Measurements from ENCODE around the gene SLIT1. TPM values are rescaled to one million over a fixed set of nuclear protein-coding genes. Genes with fewer than 3 reads are reported as not detected.

Gene SLIT1
- total RNA-seq, 1 experiment from 2014 or later = 0.03 TPM

DNA sequence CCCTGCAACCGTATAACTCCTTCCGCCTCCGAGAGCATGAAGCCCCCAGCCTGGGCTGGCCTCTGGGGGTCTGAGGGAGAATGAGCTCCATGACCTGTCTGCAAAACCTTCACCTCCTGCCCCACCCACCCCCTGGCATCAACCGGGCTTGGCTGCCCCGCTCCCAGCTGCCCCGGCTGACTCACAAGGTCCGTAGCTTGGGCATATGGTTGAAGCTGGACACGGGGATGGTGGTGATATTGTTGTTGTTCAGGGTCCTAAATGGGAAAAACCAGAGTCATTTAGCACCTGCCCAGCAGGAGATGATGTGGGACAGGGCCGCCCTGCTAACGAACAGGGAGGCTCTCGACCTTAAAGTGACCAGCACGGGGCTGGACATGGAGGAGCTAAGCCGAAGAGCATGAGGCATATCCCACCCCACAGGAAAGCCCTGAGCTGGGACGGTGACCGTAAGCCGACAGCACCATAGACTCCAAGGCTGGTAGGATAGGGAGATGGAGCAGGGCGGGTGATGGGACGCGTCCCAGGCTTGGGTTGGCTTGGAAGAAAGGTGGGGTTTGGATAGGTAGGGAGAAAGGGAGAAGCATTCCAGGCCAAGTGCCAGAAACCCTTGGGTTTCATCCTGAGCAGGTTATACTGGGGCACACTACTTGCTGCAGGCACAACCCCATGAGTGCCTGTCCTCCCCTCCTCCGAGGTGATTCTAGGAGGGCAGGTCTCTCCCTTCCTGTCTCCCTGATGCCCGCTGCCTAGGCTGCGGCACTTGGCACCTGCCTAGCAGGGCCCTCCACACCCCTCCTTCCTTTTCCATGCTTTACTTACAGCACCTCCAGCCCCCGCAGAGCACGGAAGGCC is 121.5 kb downstream of the SLIT1 start:
- in situ Hi-C loops (cut with HindIII; ENCODE audit: low pct_unique_long_range_greater_than_20kb, low sequenced_read_pairs) = no loop called here
- no peak for DNase-seq (ENCODE audit: low read depth)

DNA sequence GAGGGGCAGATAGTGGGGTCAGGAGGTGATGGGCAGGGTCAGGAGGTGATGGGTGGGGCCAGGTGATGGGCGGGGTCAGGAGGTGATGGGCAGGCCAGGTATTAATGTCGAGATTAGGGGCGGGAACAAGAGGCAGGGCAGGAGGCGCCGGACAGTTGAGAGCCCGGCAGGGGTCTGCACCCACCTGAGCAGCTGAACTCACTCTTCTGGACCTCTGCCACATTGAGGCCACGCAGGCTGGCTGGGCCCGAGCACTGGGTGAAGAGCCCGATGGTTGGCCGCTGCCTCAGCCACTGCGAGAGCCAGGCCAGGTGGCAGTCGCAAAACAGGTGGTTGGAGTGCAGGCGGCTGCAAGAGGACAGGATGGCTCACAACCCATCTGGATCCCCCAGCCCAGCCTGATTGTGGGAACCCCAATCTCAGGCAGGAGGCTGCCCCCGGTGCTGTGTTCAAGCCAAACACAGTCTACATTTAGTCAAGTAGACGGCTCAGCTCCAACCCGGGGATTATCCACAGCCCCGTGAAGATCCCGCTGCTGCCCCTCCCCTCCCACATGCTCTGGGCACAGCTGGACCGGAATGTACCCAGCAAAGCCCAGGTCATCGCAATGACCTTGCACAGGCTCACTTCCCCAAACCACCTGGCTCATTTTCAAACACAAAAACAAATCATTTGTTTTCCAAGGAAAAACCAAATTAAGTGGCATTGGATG is 122.3 kb downstream of the SLIT1 start:
- DNase-seq (ENCODE audit: low read depth) = no peak
- in situ Hi-C loops (cut with HindIII; ENCODE audit: low pct_unique_long_range_greater_than_20kb, low sequenced_read_pairs) = no loop called here

DNA sequence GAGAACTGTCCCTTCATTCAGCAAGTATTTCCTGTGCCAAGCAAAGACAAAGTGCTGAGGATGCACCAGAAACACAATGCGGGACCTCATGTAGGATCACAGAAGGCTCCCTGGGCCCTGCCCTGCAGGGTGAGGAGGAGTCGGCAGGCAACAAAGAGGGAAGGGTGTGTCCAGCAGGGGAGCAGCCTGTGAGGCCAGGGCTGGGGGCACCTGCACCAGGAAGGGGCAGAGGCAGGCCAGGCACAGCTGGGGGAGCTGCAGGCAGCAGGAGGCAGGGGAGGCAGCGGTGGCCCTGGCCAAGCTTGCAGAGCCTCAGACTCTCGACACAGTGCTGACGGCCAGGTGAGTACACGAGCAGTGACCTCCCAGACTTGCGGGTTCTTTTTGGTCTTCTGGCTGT is 123.3 kb downstream of the SLIT1 start:
- in situ Hi-C loops (cut with HindIII; ENCODE audit: low pct_unique_long_range_greater_than_20kb, low sequenced_read_pairs) = no loop called here
- DNase-seq (ENCODE audit: low read depth) = no peak

DNA sequence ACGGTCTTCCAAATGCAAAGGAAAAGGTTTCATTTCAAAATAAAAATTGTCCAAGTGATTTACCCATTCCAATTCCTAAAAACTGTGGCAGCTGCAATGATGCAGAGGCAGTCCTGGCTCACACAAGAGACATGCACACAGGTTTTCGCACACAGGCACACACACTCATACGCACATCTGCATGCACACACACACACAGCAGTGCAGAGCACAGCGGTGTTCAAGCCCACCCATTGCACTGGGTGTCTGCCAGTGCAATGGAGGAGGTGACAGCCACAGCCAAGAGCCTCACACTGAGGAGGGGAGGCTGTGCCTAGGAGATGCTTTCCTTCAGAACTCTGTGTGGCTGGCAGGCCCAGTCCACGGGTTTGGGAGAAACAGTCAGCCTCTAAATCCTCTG is 123.7 kb downstream of the SLIT1 start:
- in situ Hi-C loops (cut with HindIII; ENCODE audit: low pct_unique_long_range_greater_than_20kb, low sequenced_read_pairs) = no loop called here
- DNase-seq (ENCODE audit: low read depth) = no peak

DNA sequence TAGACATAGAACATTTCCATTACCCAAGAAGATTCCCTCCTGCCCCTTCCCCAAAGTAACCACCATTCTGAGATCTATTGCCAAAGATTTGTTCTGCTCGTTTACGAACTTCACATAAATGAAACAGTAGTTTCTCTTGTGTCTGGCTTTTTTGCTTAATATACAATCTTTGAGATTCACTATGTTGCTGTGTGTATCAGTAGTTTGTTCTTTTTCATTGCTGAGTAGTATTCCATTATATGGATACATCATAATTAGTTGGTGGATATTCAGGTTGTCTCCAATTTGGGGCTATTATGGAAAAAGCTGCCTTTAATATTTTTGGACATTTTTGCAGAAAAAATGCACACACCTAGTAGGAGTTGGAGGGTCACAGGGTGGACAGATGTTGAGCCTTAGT is 124.3 kb downstream of the SLIT1 start:
- in situ Hi-C loops (cut with HindIII; ENCODE audit: low pct_unique_long_range_greater_than_20kb, low sequenced_read_pairs) = no loop called here
- no peak for DNase-seq (ENCODE audit: low read depth)

DNA sequence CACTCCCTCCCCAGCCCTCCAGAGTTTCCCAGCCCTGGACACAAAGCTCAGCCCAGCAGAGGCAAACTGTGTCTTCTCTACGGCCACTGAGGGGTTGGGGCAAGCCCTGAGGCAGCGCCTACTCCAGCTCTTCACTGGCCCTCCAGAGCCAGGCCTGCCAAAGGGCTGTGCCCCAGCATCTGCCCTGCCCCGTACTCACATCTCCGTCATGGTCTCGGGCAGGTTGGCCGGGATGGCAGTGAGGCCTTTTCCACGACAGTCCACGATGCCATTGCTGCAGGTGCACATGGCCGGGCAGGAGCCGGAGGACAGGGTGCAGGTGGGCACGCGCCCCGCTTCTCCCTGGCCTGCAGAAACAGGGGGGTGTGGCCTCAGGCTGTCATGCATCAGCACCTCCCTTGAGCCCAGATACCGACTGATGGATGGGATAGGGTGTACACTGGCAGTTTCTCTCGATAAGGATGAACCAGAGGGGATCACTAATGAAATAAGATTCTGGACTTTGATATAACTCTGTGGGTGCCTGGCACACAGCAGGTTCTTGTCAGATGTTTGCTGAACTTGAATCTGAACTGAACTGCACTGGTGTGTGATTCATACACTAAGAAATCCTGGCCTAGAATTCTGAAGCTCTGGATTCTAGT is 125.2 kb downstream of the SLIT1 start:
- in situ Hi-C loops (cut with HindIII; ENCODE audit: low pct_unique_long_range_greater_than_20kb, low sequenced_read_pairs) = no loop called here
- DNase-seq (ENCODE audit: low read depth) = no peak

DNA sequence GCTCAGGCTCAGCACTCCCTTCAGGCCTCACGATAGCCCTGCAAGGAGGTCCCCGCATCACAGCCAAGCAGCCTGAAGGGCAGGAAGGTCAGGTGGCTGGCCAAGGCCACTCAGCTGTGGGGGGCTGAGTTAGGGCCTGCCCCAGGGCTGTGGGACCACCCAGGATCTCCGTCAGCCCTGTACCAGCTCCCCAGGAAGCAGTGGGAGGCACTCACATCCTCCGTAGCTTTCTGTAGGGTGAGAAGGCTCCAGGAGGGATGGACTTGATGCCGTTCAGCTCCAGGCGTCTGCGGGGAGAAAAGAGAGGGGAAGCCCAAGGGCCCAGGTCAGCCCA is 125.9 kb downstream of the SLIT1 start:
- in situ Hi-C loops (cut with HindIII; ENCODE audit: low pct_unique_long_range_greater_than_20kb, low sequenced_read_pairs) = no loop called here
- no peak for DNase-seq (ENCODE audit: low read depth)

DNA sequence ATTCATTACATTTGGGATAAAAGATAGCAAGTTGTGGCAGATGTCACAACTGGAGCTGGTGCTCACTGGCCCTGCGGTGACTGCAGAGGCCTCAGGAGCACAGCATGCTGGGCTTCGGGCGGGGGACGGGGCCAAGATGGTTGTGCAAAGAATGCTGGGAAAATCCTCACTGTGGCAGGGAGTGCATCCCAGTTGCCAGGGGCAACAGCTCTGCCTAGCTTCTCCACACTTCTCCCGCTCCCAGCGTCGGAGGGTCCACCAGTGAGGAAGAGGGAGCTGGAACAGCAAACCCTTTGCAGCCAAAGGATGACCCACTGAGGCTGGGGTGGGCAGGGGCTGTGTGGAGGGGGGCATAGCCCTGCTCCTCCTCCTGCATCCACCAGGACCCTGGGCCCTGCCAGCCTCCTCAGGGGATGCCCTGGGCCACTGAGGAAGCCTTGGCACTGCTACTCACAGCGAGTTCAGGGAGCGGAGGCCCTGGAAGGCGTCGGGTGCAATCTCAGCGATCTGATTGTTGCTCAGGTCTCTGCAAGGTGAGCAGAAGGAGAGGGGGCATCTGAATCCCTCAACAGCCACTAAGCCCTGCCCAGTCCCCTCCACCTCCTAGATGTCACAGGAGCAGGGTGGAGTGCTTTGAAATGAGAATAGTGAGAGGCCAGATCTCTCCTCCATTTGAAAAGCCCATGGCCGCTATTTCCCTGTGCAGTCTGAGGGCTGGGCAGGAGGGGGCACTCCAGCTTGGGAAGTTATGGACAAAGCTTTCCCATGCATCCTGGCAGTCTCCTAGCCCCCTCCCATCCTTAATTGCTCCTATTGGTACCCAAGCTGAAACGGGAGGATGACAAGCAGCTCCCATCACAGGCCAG is 126.5 kb downstream of the SLIT1 start:
- in situ Hi-C loops (cut with HindIII; ENCODE audit: low pct_unique_long_range_greater_than_20kb, low sequenced_read_pairs) = no loop called here
- DNase-seq (ENCODE audit: low read depth) = no peak

DNA sequence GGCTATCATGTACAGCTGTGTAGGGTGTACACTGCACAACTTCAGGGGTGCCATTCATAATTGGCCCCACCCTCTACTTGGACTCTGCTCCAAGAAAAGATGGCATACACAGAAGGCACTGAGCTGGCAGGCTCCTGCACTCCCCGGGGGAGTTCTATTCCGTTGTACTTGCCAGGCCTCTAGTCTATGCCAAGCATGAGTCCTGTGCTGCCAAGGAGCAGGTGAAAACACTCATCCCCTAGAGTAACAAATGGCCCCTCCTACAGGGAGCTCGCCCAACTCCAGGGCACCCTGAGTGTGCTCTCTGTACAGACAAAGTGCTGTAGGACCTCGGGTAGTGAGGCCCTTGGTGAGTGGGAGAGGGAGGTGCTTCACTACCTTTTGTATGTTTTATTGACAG is 127.2 kb downstream of the SLIT1 start:
- in situ Hi-C loops (cut with HindIII; ENCODE audit: low pct_unique_long_range_greater_than_20kb, low sequenced_read_pairs) = no loop called here
- DNase-seq (ENCODE audit: low read depth) = no peak

DNA sequence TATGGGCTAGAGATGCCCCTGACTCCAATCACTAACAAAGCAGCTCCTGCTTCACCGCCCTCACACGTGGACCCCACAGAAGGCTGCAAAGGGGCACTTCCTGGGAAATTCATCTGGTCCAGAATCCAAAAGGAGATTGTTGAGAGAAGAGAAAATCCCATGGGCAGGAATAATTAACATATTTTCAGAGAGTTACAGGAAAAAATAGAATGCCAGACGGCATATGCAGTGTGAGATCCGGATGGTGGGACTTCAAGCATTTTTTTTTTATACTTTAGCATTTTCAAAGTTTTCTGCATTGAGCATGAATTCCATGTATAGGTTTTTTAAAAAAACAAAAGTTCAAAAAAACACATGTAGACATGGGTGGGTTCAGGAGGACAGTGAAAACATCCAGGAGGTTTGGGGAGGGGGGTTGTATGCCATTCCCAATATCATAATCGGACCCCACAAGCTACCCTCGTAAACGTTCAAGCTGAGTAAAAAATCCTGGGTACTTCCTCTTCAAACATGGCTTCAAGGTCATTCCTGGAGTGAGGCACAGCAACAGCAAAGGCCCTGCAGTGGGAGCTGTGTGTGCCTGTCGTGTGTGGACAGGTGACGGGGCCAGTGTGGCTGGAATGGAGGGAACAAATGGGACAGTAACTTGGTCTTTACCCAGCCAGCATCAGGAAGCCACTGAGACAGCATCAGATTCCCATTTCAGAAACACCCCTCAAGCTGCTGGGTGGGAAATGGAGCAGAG is 128.1 kb downstream of the SLIT1 start:
- in situ Hi-C loops (cut with HindIII; ENCODE audit: low pct_unique_long_range_greater_than_20kb, low sequenced_read_pairs) = no loop called here
- no peak for DNase-seq (ENCODE audit: low read depth)

DNA sequence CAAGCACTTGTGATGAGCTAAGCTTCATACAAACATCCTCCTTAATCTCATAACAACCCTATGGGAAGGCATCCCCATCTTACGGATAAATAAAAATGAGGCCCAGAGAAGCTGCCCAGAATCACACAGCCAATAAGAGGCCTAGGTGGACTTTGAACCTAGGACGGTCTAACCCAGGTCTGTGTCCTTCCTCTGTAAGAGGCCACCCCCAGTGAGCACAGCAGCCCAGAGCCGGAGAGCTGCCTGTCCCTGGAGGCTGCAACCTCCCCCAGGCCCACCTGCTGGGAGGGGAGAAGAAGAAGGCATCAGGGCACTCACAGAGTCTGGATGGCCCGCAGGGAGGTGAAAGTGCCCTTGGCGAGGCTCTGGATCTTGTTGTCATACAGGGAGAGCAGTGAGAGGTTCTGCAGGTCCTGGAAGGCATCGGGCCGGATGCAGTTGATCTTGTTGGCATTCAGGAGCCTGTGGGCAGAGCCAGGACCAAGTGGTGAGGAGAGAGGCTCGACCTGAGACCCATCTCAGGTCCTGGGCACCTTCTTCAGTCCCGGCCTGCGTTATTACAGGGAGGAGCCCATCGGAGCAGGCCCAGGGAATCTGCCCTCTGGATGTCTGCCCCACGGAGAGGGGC is 129.6 kb downstream of the SLIT1 start:
- in situ Hi-C loops (cut with HindIII; ENCODE audit: low pct_unique_long_range_greater_than_20kb, low sequenced_read_pairs) = no loop called here

DNA sequence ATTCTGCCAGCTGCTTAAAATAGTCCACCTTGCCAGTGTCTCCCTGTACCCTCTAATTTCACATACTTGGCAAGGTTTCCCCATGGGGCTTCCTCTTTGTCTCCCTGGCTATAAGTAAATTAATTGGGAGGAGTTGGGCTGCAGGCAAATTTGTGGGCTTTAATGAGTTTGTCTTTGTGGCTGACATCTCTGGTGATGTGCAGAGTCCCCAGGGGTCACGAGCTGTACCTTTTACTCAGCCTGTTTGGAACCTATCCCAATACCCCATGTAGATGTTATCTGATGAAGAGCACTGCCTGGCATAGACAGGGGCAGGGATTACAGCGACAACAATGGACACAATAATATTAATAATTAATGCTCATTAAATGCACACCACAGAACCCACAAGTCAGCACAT is 132.5 kb downstream of the SLIT1 start:
- no peak for DNase-seq (ENCODE audit: low read depth)
- in situ Hi-C loops (cut with HindIII; ENCODE audit: low pct_unique_long_range_greater_than_20kb, low sequenced_read_pairs) = no loop called here

More for the DNA sequence above, 129.6 kb downstream of the SLIT1 start:
- no peak for DNase-seq (ENCODE audit: low read depth)

DNA sequence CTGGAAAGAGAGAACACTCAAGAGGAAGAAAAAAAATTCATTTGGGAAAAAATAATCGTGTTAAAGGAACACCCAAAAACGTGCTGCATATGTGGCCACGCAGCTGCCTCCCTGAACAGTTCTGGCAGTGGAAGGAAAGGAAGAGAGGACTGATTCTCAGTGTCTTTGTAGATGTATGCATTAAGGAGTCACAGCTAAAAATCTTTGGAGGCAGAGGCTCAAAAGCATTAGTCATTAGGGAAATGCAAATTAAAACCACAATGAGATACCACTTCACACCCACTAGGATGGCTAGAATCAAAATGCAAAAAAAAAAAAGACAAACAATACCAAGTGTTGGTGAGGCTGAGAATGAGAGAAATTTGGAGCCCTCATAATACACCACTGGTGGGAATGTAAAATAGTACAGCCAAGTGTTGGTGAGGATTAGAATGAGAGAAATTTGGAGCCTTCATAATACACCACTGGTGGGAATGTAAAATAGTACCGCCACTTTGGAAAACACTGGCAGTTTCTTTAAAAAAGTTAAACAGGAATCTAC is 134.7 kb downstream of the SLIT1 start:
- no peak for DNase-seq (ENCODE audit: low read depth)
- in situ Hi-C loops (cut with HindIII; ENCODE audit: low pct_unique_long_range_greater_than_20kb, low sequenced_read_pairs) = no loop called here

DNA sequence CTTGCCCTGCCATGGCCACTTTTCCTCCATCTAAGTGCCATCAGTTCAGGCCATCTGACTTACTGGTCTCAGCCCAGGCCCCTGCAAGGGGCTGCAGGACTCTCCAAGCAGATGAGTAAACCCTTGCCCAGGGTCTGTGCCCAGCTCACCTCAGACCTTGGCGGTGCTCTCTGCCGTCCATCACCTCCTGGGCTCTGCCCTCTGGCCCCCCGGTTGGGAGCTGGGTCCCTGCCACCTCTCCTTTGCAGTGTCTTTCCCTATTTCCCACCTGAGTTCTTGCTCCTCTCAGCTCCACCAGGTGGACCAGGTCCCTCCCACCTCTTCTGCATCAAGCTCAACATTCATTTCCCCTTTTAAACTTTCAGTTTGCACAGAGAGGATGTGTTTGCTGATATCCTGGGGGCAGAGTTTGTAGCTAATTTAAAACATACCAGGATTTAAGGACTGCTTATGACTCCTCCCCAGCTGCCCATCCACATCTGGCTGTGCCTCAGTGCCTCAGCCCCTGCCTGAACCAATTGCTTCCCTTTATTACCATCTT is 135.5 kb downstream of the SLIT1 start:
- in situ Hi-C loops (cut with HindIII; ENCODE audit: low pct_unique_long_range_greater_than_20kb, low sequenced_read_pairs) = no loop called here
- no peak for DNase-seq (ENCODE audit: low read depth)

DNA sequence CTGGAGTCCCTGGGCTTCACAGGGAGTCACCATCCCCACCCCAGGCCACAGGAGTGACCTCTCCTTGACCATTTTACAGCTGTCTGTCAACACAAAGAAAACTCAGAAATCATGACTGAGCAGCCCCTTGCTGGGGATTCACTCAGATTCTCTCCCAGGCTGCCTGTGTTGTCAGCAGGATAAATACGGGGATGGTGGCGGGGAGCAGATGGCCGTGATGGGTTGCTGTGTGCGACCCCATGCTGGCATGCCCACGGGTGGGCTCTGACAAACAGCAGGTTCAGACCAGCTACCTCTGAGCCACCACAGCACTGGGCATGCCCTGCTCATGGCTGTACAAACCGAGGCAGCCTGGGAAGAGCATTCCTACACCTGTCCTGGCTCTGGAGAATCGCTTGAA is 136.1 kb downstream of the SLIT1 start:
- in situ Hi-C loops (cut with HindIII; ENCODE audit: low pct_unique_long_range_greater_than_20kb, low sequenced_read_pairs) = no loop called here
- DNase-seq (ENCODE audit: low read depth) = no peak

DNA sequence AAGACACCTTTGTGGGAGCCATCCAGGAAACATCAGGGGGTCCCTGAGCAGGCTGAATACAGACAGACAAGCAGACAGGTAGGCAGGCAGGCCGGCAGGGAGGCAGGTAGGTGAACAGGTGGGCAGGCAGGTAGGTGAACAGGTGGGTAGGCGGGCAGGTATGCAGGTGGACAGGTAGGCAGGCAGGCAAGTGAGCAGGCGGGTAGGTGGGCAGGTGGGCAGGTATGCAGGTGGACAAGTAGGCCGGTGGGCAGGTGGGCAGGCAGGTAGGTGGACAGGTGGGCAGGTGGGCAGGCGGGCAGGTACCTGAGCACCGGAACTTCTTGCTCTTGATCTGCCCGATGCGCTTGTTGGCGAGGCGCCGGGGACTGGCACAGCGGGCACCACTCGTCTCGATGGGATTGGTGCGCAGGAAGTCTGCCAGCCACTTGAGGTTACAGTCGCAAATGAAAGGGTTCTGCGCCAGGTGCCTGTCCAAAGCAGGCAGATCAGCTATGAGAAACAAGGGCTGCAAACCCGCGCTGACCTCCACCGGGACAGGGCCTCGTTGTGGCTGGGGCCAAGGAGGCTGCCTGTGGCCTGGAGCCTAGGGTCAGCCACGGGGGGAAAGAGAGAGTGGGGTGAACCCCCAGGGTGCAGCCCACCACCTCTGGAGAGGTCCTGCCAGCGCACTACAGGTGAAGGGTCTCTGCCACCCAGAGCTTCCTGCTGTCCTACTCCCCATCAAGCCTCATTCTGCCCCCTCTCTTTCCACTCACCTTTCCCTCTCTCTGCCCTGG is 136.9 kb downstream of the SLIT1 start:
- in situ Hi-C loops (cut with HindIII; ENCODE audit: low pct_unique_long_range_greater_than_20kb, low sequenced_read_pairs) = no loop called here
- DNase-seq (ENCODE audit: low read depth) = no peak
